DND-41 (cell line): ENCODE measurements around the gene PYGM.

Experiments used
- EZH2 ChIP-seq: IDR thresholded peaks from 3 replicates; pipeline ENCODE4 v1.6.1; 2012; ENCODE audit warnings: borderline replicate concordance, low read depth, mild to moderate bottlenecking, moderate library complexity, low read length, inconsistent platforms; ENCODE audit not compliant: severe bottlenecking
- TF ChIP-seq, protein P1 (sequence below): IDR thresholded peaks from 2 replicates; pipeline ENCODE4 v1.5.1; 2012; ENCODE audit warnings: borderline replicate concordance, low read length, moderate library complexity, mild to moderate bottlenecking; ENCODE audit not compliant: poor library complexity, severe bottlenecking; ENCODE audit errors: extremely low read depth

DNA sequence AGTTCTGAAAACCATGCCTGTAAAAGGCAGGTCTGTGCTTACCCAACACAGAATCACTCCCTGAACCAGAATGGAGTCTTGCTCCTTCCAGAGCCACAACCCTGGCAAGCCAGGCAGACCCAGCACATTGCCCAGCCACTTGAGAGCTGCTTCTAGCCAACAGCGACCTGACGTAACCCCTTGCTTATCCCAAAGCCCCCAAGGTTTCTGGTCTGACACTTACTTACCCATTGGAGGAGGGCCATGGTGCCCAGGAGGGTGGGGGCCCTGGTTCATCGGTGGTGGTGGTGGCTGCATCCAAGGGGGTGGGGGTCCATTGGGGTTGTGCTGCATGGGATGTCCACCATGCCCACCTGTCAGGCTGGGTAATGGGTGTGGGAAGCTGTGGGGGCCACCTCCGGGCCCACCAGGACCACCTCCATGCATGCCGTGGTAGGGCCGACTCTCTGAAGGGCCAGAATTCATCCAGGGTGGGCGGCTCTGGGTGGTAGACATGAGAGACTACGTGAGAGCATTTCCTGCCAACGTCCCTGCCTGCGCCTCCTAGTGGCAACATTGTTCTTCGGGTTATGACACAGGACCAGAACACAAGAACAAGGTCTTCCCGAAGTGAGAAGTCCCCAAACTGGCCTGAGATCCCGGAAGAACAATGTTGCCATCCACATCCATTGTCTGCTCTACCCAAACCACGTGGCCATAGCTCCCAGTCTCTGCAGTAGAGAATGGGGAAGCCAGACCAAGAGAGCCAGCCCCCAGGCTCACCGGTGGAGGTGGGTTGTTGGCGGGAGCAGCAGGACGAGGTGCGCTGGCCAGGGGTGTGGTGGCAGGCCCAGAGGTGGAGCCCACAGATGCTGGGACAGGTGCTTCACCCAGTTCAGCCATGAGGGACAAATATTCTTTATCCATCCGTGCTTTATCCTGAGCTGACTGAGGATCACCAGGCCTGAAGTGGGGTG is 7.8 kb upstream of the PYGM start:
- TF ChIP-seq EZH2 = no peak
- TF ChIP-seq, protein P1, sequence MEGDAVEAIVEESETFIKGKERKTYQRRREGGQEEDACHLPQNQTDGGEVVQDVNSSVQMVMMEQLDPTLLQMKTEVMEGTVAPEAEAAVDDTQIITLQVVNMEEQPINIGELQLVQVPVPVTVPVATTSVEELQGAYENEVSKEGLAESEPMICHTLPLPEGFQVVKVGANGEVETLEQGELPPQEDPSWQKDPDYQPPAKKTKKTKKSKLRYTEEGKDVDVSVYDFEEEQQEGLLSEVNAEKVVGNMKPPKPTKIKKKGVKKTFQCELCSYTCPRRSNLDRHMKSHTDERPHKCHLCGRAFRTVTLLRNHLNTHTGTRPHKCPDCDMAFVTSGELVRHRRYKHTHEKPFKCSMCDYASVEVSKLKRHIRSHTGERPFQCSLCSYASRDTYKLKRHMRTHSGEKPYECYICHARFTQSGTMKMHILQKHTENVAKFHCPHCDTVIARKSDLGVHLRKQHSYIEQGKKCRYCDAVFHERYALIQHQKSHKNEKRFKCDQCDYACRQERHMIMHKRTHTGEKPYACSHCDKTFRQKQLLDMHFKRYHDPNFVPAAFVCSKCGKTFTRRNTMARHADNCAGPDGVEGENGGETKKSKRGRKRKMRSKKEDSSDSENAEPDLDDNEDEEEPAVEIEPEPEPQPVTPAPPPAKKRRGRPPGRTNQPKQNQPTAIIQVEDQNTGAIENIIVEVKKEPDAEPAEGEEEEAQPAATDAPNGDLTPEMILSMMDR = peak; percentile 89
